Measurements from ENCODE around the gene PRAMEF25. TPM values are rescaled to one million over a fixed set of nuclear protein-coding genes. Genes with fewer than 3 reads are reported as not detected.
"Not testable (repeated sequence)": the region's sequence is repeated elsewhere in the genome, so short reads cannot be mapped to it uniquely, and the experiment has no call there.

PRAMEF25 gene
- not detected for total RNA-seq

DNA sequence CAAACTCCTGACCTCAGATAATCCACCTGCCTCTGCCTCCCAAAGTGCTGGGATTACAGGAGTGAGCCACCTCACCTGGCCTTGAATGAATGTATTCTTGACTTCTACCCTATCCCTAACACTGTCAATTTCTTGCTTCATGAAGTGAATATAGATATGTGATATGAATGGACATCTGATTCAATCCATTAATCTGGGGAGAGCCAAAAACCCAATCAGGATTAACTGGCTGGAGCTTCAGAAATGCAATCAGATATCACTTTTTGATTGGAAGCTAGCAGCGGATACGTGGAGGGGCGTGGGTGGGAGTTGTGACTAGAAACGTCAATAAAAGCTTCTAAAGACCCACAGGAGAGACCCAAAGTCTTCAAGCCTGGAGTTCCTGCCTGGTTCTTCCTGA lies at the start of gene PRAMEF25:
Gene PRAMEF25 (plus strand): TSS at position 301 of the 400 bp plus-strand sequence. CDS start 2,920 bp downstream, outside the sequence.
- H3K4me1 Mint-ChIP-seq; H3K9me3 Mint-ChIP-seq; H3K36me3 Mint-ChIP-seq (ENCODE audit: low read depth); CTCF ChIA-PET; POLR2A ChIA-PET; H3K27ac Mint-ChIP-seq; H3K4me3 Mint-ChIP-seq; DNase-seq; H3K27me3 Mint-ChIP-seq: not testable (repeated sequence)

DNA sequence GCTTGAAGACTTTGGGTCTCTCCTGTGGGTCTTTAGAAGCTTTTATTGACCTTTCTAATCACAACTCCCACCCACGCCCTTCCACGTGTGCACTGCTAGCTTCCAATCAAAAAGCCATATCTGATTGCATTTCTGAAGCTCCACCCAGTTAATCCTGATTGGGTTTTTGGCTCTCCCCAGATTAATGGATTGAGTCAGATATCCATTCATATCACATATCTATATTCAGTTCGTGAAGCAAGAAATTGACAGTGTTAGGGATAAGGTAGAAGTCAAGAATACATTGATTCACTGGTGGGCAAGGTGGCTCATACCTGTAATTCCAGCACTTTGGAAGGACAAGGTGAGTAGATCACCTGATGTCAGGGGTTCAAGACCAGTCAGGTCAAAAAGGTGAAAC lies 14.1 kb upstream of the PRAMEF25 start, which contains the start of gene PRAMEF27:
Gene PRAMEF27 (minus strand): TSS at position 101 of the 400 bp plus-strand sequence. CDS start 2,916 bp downstream, outside the sequence.
- DNase-seq; H3K27ac Mint-ChIP-seq; H3K9me3 Mint-ChIP-seq; H3K27me3 Mint-ChIP-seq; CTCF ChIA-PET; H3K4me1 Mint-ChIP-seq; POLR2A ChIA-PET; H3K4me3 Mint-ChIP-seq; H3K36me3 Mint-ChIP-seq (ENCODE audit: low read depth): not testable (repeated sequence)

DNA sequence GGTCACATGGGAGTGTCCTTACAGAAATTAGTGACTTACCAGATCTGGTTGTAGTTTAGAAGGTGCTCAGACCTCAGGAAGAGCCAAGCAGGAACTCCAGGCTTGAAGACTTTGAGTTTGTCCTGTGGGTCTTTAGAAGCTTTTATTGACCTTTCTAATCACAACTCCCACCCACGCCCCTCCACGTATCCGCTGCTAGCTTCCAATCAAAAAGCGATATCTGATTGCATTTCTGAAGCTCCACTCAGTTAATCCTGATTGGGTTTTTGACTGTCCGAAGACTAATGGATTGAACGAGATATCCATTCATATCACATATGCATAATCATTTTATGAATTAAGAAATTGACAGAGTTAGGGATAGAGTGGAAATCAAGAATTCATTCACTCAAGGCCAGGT lies 46.2 kb downstream of the PRAMEF25 start, which contains the start of gene HNRNPCL2:
Gene HNRNPCL2 (minus strand): TSS at position 101 of the 400 bp plus-strand sequence. CDS start 454 bp downstream, outside the sequence.
- H3K9me3 Mint-ChIP-seq: not testable (repeated sequence)

More for the DNA sequence above, 46.2 kb downstream of the PRAMEF25 start, which contains the start of gene HNRNPCL2:
- CTCF ChIA-PET; DNase-seq; H3K4me1 Mint-ChIP-seq; H3K27me3 Mint-ChIP-seq; H3K36me3 Mint-ChIP-seq (ENCODE audit: low read depth); POLR2A ChIA-PET; H3K4me3 Mint-ChIP-seq; H3K27ac Mint-ChIP-seq: not testable (repeated sequence)

Other genes starting within 250 kb of the PRAMEF25 start
- not detected for gene PRAMEF11, start 239.4 kb upstream of the PRAMEF25 start, total RNA-seq
- not detected for gene HNRNPCL1, start 222.1 kb upstream of the PRAMEF25 start, total RNA-seq
- gene PRAMEF2, start 213.7 kb upstream of the PRAMEF25 start, total RNA-seq: not detected
- gene PRAMEF4, start 184.6 kb upstream of the PRAMEF25 start, total RNA-seq: not detected
- not detected for gene PRAMEF10, start 172.5 kb upstream of the PRAMEF25 start, total RNA-seq
- gene PRAMEF7, start 154.2 kb upstream of the PRAMEF25 start, total RNA-seq: not detected
- not detected for gene PRAMEF6, start 123.2 kb upstream of the PRAMEF25 start, total RNA-seq
- not detected for gene PRAMEF27, start 14.2 kb upstream of the PRAMEF25 start, total RNA-seq
- gene HNRNPCL3, start 10.0 kb upstream of the PRAMEF25 start, total RNA-seq: not detected
- gene HNRNPCL2, start 46.1 kb downstream of the PRAMEF25 start, total RNA-seq: not detected
- not detected for gene PRAMEF26, start 85.2 kb downstream of the PRAMEF25 start, total RNA-seq
- gene HNRNPCL4, start 94.9 kb downstream of the PRAMEF25 start, total RNA-seq: not detected
- gene PRAMEF9, start 101.1 kb downstream of the PRAMEF25 start, total RNA-seq: not detected
- gene PRAMEF13, start 130.6 kb downstream of the PRAMEF25 start, total RNA-seq: not detected
- gene PRAMEF18, start 155.4 kb downstream of the PRAMEF25 start, total RNA-seq: not detected
- gene PRAMEF5, start 183.4 kb downstream of the PRAMEF25 start, total RNA-seq: not detected
- not detected for gene PRAMEF8, start 214.4 kb downstream of the PRAMEF25 start, total RNA-seq
- gene PRAMEF33, start 232.8 kb downstream of the PRAMEF25 start, total RNA-seq: not detected
- gene PRAMEF15, start 244.8 kb downstream of the PRAMEF25 start, total RNA-seq: not detected

Measured in activated CD4-positive, alpha-beta T cell treated with anti-CD3 and anti-CD28 coated beads, Interleukin-2, amount 10 ng/mL, durations not matched to agents 7 days and 5 days (primary cell).